IPS DF 4.7 (cell line): ENCODE results near the gene TMEM41A.

Experiments used
- DNase-seq: peaks from one replicate; pipeline ENCODE4 v3.0.0-alpha.2; 2013; ENCODE audit warnings: low spot score; ENCODE audit errors: extremely low read depth

TMEM41A gene

GRCh38 chr3:185498503-185499396 lies at the start of gene TMEM41A:
TSS of gene TMEM41A (minus strand) at chr3:185499035. CDS start at chr3:185498961, 74 bp downstream.
- peak; percentile 25 for DNase-seq

GRCh38 chr3:185540695-185541094 lies 41.9 kb upstream of the TMEM41A start:
- DNase-seq, result no peak

DNA sequence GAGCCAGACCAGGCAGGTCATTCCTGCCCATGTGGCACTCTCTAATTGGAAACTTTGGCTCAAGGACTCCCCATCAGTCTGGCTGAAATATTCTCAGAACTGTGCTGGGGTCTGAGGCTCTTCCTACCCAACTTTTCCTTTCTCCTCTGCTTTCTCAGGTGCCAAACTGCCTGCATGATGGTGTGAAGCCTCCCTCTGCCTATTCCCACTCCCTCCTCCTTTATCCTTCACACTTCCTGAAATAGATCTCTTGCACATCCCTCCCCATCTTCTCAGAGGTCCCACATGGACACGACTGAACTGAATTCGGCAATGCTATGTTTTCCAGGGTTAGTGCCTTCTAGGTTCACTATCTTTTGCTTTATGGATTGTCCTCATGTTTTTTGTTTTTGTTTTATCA lies 41.1 kb upstream of the TMEM41A start:
- DNase-seq, result no peak

DNA sequence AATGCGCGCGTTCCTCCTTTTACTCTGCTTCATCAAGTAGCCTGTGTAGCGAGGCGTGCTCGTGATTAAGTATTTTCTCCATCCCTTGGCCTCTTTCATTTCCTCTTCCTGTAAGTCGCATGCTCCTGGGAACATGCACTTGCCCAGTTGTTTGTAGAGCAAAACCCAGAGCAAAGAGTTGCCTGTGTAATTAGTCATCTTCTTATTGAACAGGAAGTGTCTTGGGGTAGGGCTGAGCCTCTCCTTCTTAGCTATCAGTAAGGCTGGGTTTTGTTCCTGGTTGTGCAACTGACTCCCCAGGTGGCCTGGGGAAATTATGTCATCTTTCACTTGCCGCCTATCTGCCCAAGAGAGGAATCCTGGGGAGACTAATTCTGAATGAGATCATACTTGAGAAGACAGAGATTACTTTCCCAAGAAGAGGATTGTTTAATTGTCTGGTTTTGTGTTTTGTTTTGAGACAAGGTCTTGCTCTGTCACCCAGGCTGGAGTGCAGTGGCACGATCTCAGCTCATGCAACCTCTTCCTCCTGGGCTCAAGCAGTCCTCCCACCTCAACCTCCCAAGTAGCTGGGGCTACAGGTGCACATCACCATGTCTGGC lies 38.6 kb upstream of the TMEM41A start:
- no peak for DNase-seq

DNA sequence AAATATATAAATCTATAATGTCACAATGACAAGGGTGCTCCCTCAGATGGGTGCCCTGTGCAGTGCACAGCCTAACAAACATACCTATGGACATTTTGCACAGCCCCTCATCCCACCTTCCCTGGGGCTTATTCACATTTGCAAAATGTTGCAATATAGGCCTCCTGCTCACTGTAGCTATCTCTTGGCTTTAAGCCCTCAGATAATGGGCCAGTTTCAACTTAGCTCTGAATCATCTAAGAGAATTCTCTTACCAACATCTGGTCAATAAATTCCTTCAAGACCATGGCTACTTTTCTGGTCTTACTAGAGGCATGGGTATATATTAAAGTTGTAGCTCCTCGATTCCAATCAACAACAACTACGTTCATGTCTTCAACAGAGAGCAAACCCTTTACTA lies 35.7 kb upstream of the TMEM41A start:
- no peak for DNase-seq

- no peak for DNase-seq
Measured at GRCh38 chr3:185532901-185533300, 34.1 kb upstream of the TMEM41A start.

- no peak for DNase-seq
Measured at GRCh38 chr3:185530856-185531255, 32.0 kb upstream of the TMEM41A start.

DNA sequence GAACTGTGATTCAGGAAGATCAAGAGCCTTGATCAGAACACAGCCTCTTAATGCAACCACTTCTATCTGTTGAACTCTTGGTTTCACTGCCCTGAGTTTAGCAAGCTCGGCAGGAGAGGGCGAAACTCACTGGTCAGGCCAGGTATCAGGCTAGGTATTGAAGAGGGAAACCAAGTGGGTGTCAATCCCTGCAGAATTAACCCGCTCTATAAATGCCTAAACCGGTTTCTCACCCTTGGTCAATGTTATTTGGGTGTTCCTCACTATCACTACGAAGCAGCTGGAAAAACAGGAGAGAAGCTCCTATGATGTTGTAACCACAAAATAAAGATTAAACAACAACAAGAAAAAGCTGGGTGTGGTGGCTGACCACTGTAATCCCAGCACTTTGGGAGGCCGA lies 29.7 kb upstream of the TMEM41A start:
- DNase-seq, result no peak

DNA sequence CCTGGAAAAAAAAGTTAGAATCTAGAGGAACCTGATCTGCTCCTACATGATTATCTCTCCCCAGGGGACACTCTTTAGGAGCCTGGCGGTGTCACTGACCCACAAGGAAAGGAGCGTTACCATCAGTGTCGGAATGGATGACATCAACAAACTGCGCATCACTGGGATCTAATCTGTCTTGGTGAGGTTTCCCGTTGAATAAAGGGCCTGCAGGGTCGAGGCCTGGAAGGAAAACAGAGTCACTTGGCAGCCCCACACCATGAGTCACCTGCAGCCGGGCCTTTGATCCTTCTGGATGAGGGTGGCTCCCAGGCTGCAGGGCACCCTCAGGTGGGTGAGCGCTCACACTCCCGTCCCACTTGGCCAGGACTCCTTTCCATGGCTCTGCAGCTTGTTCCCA lies 28.5 kb upstream of the TMEM41A start:
- no peak for DNase-seq

- no peak for DNase-seq
Measured at GRCh38 chr3:185526349-185526951, 27.6 kb upstream of the TMEM41A start.

GRCh38 chr3:185521349-185522138 lies 22.7 kb upstream of the TMEM41A start:
- DNase-seq, result no peak

GRCh38 chr3:185519021-185519420 lies 20.2 kb upstream of the TMEM41A start:
- no peak for DNase-seq

GRCh38 chr3:185517387-185518130 lies 18.7 kb upstream of the TMEM41A start:
- DNase-seq, result no peak

GRCh38 chr3:185511711-185512110 lies 12.9 kb upstream of the TMEM41A start:
- no peak for DNase-seq

DNA sequence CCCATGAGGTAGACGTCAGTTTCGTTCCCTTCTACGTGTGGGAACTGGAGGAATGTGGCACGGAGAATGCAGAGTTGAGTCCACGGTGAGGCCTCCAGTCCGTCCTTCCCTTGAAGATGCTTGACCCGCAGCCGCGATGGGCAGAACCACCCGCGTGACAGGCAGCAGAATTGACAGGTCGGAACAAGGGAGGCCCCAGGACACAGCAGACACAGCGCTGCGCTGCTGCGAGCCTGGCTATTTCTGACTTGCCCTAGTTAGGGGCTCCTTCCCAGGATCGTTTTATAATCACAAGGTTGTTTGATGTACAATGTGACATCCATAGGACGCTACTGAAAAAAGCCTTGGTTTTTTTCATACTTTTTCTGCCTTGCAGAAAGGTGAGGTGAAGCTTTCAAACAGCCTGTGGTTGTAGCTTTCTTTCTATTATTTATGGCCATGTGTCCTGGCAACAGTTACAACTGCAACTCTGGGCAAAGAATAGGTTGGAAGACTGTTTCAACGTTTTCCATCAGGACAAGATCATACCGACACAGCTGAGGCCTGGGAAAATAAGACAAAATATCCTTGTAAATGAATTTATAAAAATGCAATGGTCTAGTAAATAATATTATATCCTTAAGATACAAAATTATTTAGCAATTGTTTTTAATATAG lies 9.6 kb upstream of the TMEM41A start:
- no peak for DNase-seq

- DNase-seq, result no peak
Measured at GRCh38 chr3:185507883-185508282, 9.0 kb upstream of the TMEM41A start.

DNA sequence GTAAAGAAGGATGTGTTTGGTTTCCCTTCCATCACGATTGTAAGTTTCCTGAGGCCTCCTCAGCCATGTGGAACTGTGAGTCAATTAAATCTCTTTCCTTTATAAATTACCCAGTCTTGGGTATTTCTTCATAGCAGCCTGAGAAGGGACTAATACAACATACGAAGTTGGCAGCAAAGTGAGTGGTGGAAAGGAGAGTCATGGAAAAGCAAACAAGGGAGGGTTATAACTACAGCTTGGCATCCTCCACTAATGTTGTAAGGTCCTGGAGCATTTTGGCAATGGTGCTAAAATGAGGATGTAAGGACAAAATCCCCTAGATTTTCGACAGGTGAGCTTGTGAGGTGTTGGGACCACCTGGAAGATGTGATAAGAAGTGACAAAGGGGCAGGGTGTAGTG lies 5.8 kb upstream of the TMEM41A start:
- no peak for DNase-seq

DNA sequence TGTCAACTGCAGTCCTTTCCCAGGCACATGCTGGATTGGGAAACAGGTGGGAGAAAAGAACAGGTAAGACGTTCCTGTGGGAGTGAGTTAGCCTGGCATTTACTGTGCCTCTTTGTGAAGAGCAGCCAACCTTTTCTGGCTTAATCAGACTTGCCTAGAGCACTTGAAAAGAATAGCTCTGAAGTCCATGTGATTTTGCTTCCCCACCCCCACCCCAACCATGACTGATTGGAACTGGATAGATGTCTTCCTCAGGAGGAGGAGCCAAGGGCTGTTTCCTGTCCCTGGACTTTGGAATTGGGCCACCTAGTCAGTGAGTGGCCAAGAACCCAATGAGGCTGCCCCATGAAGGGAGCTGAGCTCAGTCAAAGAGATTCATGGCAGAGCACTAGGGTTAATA lies 4.7 kb upstream of the TMEM41A start:
- no peak for DNase-seq

DNA sequence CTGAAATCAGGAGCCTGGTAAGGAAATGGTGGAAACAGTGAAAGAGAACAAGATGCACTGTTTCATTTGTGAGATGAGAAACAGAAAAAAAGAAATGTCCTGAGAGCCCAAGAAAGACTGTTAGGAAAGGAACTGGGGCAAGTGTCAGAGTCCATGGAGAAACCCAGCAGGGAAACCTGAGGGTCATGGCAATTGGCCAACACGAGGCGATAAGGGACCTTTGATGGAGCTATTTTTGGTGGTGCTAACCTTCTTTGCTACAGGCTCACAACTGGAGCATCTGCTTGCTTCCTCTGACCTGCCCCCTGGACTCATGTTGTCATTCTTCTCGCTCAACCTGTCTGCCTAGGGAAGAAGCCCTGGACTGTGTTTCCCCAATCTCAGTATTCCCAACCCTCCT lies 4.2 kb upstream of the TMEM41A start:
- no peak for DNase-seq

DNA sequence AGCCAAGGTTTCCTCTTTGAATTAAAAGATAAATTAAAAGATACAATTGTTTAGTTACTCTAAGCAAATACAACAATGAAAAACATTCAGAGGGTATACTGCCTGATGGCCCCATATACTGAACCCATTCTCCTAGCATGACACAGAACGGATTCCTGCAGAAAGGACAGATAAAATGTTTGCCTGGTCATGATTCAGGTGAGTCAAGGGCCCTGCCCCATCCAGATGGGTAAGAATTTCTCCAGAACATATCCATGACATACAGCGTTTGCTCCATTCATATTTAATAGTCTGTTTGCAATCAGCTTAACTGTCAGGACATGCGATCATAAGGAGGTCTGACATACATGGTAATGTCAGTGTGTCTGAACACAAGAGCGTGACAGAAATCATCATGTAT lies 8.6 kb downstream of the TMEM41A start:
- no peak for DNase-seq
